GM18909 (cell line): ENCODE results near the gene MEMO1.
"Not testable (repeated sequence)": the region's sequence is repeated elsewhere in the genome, so short reads cannot be mapped to it uniquely, and the experiment has no call there.

ENCODE experiments used
- ATAC-seq: cut with Tn5 transposase; IDR thresholded peaks from one replicate; pipeline ENCODE4 v1.9.1; 2021; ENCODE audit warnings: mild to moderate bottlenecking; ENCODE audit not compliant: unreplicated experiment, poor library complexity

MEMO1 gene

DNA sequence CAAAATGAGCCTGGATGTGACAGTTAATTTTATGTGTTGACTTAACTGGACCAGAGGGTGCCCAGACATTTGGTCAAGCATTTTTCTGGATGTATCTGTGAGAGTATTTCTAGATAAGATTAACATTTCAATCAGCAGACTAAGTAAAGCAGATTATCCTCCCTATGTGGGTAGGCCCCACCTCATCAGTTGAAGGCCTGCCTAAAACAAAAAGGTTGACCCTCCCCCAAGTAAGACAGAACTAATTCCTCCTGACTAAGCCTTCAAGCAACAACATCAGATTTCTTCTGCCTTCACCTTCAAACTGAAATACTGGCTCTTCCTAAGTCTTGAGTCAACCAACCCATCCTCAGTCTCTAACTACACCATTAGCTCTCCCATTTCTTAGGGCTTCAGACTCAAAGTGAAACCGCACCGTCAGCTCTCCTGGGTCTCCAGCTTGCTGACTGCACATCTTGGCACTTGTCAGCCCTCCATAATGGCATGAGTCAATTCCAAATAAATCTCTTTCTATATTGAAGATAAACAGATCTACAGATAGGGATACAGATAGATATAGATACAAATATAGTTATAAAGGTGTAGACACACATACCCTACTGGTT, 47.9 kb downstream of the MEMO1 start:
- no peak for ATAC-seq

DNA sequence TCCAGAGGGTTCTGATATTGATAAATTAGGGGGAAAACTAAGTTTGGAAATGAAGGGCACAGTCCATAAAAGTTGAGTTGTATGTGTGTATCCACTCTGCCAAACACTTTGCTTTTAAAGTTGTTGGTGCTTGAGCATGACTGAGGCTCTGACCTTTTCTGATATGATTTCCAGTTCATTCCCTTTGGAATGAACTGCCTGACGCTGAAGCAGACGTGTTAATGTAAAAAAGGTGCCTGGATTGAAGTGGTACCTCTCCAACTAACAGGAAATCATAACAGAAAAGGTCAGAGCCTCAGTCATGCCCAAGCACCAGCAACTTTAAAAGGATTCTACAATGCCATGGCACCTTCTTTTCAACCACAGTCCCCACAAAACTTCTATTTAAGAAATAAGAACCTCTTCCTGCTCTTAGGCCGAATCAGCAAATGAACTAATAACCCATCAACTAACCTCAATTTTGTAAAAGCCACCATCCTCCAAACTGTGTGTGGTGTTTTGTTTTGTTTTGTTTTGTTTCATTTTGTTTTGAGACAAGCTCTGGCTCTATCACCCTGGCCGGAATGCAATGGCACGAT, 52.6 kb downstream of the MEMO1 start:
- ATAC-seq, result no peak

DNA sequence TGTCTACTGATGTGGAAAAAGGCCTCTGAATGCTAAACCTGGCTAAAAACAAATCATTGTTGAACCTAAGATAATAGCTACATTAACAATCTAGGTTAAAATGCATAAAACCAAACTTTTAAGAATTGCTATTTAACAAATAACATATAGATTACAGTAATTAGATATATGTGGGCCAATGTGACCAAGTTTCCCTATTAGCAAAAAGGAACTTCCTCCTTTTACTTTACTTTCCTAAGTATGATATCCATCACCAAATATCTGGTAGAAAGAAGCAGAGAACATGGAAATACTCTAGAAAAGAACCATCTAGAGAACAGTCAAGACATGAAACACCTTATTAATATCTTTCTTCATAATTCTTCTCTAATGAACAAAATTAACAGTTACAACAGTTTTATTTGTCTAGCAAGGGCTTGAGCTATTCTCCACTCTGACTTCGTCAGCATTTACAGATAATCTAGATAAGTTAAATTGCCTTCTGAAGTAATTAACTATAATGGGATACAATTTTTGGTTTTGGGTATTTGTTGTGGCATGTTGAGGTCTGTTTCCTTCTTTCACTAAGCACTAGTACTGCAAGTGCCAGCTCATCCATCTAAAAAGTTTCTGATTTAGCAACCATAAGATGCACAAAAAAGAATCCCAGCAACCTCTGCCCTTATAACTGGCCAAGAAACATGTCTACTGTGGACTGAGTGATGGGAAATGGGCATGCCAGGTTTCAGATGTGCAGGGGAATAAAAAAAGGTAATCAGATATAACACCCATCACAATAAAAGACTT, 53.3 kb downstream of the MEMO1 start:
- no peak for ATAC-seq

DNA sequence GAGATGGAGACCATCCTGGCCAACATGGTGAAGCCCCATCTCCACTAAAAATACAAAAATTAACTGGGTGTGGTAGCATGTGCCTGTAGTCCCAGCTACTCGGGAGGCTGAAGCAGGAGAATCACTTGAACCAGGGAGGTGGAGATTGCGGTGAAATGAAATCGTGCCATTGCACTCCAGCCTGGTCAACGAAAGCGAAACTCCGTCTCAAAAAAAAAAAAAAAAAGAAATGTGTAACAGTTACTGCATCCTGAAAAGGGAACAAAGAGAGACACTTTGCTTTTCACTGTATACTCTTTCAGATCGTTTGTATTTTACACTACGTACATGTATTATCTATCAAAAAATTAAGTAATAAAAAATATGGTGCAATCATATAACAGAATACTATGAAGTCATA, 53.9 kb downstream of the MEMO1 start:
- ATAC-seq, result not testable (repeated sequence)

DNA sequence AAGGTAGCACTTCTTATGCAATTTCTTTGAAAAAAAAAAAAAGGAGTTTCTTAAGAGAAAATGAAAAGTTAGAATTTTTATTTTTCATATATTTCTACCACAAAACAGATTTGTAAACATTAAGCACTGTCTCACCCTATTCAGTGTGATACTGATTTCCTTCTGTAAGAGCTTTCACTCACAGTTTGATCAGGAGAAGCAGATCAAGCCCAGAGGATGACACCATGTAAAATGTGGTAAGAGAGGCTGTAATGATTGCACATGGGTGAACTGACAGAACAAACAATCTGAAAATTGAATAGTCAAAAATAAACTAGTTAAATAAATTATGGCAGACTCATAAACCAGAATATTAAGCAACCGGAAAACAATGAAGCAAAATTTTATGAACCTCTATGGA, 54.5 kb downstream of the MEMO1 start:
- no peak for ATAC-seq

DNA sequence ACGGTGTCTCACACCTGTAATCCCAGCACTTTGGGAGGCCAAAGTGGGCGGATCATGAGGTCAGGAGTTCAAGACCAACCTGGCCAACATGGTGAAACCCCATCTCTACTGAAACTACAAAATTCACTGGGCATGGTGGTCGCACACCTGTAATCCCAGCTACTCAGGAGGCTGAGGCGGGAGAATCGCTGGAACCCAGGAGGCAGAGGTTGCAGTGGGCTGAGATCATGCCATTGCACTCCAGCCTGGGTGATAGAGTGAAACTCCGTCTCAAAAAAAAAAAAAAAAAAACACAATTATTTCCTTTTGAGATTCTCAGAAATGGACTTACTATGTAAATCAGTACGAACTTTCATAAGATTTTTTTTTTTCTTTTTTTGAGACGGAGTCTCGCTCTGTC, 57.7 kb downstream of the MEMO1 start:
- ATAC-seq, result not testable (repeated sequence)

DNA sequence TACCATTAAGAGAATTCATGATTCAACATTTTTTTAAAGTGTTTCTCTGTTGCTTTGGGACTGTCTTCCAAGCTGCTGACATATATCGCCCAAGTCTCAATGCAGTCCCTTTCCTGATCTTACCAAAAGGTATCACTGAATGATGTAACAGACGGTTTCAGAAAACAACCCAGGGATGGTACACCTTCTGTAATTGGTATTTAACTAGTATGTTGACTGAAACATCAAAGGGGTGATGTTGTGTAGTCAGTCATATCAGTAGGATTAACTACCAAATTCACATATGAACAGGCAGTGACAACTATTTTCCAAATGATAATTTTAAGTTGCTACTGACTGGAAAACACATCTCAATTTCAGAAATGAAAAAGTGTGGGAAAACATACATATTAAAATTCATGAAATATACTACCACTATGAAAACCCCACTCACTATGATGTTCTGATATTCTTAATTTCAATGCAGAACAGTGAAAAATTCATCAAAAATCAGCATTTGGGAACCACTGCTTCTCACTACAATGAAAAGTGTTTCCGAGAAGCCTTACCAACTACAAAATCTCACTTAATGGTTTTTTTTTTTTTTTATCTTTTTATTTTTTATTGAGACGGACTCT, 59.8 kb downstream of the MEMO1 start:
- ATAC-seq, result no peak

DNA sequence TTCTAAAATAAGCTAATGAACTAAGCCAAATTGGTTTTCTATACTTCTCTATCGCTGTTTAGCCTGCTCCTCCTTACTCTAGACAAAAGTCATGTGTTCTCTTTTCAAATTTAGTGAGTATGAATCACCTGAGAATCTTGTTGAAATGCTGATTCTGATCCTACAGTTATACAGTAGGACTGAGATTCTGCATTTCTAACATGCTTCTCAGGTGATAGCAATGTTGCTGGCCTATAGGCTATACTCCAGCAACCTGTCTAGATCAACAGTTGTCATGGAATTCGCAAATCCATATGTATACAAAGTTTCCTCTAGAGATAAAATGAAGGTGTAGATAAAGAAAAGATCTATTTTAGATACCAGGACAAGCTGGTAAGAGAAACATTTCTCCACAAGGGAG, 62.9 kb downstream of the MEMO1 start:
- no peak for ATAC-seq

DNA sequence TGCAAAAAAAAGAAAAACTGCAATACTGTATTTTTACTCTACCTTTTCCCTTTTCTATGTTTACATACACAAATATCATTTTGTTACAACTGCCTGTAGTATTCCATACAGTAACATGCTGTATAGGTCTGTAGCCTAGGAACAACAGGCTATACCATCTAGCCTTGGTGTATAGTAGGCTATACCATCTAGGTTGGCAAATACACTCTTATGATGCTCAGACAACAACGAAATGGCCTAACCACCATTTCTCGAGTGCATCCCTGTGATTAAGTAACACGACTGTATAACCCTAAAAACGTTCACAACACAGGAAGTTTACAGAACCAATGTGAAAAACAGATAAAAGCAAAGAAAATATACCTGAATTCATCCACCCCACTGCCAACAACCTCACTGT, 64.0 kb downstream of the MEMO1 start:
- no peak for ATAC-seq

DNA sequence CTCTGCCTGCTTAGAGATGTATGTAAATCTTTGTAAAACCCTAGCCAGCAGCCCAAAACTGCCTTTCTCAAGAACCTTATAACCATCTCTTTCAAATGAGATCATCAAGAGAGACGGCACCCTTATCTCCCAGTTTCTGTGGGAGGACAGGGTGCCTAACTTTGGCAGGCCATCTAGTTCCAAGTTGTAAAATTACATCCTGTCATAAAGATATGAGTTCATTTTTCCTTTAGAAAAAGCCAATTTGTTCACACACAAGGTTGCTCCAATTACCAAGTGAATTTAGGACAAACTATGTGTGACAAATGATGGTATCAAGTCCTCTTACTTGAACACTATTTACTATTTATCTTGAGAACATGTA, 65.3 kb downstream of the MEMO1 start:
- ATAC-seq, result no peak

DNA sequence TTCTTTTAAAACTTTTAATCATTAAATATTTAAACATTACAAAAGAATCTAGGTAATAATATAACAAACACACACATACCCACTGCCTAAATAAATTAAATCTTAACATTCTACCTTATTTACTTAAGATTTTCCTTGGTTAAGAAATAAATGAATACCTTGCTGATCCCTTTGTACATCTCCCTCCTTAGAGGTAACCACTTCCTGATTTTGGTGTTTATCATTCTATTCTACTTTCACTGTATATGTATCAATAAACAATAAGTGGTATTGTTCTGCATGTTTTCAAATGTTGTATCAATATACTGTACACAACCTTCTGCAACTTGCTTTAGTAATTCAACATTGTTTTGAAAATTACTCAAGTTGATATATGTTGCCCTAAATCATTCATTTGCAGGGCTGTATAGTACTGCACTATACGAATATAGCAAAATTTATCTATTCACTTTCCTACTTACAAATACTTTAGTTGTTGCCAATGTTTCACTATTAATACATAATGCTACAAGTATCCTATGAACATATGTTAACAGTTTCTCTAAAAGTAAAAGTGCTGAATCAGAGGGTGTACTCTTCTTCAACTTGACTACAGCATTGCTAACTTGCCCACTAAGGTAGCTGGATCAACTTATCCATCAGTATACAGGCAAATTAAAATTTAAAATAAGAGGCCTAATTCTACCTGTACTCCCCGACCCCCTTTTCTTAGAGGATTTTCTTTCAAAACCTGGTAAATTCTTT, 65.8 kb downstream of the MEMO1 start:
- no peak for ATAC-seq

DNA sequence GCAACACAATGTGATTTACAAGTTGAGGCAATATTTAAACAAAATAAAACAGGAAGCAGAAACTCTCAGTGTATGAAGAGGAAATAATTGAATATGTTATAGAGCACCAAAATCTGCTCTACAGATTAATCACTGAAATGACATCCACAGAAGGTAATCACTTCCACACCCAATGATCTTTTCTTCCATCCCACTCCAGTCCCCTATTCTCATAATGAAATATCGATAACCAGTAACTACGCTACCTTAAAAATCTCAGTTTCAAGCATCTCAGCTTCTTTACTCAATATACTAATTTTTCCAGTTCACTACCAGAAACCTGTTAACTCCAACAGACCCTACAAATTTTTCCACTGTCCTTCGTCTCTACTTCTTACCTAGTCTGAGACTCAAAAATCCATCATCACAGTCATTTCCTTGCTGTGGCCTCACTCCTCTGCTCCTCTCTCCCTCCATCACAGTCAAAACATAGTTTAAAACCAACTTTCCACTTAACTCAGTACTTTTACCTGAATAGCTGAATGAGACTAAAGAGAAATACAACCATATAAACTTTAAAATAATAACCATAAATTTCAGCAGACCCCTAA, 67.1 kb downstream of the MEMO1 start:
- ATAC-seq, result no peak

DNA sequence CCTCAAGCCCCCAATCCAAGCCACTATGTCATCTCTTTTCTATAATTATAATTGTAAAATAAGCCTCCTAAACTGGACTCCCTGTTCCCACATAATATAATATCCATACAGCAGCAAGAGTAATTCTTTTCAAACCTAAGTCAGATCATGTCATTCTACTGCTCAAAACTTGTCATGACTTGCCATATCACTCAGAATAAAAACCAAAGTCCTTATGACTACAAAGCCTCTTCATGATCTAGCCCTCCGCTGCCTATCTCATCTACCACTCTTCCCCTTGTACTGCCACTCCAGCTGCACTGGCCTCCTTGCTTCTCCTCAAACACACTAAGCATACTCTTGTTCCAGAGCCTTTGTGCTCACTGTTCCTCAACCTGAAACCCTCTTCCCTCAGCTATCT, 69.9 kb downstream of the MEMO1 start:
- ATAC-seq, result no peak

DNA sequence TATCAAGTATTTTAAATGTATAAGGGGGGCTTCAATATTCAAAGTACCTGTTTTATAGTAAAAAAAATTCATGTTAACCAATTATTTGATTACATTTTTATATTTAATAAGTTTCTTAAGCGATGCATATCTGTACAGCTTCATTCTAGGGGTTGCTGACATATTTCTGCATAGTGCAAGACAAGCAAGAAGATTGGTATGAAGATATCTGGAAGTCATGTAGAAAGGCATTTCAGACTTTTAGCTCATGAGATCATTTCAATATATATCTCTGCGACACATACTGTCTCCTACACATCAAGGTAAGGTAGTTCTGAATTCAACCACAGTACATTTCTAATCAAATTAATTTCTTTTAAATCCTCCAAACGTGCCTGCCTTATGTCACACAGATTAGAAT, 73.1 kb downstream of the MEMO1 start:
- ATAC-seq, result no peak

DNA sequence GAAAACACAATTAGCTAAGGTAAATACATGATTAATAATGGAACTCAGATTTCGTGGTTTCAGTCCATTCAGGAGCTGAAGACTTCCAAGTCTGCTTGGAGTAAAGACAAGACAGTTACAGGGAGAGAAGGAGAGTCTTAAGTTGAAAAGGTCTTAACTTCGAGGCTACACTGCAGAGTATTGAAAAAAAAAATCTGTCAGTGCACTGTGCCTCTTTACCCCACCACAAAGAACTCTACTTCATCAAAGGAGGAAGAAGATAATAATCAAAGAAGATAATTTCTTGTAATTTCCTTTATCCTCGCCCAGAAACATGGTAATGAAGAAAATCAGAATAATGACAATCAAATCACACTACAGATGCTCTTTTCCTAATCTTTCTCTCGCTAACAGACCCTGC, 75.4 kb downstream of the MEMO1 start:
- no peak for ATAC-seq

DNA sequence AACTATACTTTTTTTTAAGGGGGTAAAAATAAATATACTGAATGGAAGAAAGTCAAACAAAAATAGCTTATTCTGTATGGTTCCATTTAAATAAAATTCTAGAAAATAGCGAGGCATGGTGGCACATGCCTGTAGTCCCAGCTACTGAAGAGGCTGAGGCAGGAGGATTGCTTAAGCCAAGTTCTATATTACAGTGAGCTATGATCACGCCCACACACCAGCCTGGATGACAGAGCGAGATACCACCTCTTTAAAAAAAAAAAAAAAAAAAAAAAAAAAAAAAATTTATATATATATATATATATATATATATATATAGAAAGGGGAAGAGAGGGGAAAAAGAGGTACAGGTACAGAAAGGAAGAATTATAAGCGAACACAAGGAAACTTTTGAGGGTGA, 77.7 kb downstream of the MEMO1 start:
- no peak for ATAC-seq

DNA sequence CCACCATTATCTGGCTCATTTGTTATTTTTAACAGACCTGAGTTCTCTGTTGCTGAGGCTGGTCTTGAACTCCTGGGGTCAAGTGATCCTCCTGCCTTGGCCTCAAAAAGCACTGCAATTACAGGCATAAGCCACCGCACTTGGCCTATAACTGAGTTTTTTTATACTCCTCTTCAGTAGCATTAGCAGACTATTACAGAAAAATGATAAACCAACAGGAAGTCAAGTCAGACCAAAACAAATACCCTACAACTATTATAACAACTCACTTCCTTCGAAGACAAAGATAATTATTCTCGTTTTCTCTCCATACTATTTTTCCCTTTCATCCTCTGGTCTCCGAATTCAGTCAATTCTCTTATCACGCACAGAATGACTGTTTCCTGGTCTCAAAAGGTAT, 78.2 kb downstream of the MEMO1 start:
- no peak for ATAC-seq

DNA sequence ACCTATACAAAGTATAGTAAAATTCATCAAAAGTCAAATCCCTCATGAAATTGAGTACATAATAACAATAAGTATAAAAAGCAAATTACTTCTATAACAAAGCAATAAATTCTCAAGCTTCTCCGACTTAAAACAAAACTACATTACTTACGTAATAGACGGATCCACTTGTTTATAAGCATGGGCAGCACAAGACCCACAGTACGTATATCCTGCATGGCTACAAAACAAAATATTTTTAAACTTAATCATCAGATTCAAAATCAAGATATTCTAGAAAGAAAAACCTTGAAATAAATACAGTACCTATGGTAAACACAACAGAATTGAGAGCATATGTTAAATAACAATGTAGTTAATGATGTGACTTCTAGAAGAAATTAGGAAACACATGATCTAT, 78.9 kb downstream of the MEMO1 start:
- ATAC-seq, result no peak

DNA sequence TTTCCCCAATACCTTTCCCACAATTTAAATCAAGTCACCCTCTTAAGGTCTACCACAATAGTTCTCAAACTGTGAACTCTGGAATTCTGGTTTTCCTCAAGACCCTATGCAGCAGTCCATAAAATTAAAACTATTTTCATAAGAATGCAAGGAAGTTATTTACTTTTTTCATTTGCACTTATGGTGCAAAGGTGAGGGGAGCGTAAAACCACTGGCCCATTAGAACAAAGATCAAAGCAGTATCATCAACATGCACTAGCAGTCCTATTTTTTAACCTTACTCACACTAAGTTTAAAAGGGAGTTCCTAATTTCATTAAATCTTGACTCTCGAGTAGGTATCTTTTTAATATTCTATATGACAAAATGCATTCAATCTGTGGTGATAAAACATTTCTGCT, 85.3 kb downstream of the MEMO1 start:
- ATAC-seq, result no peak

DNA sequence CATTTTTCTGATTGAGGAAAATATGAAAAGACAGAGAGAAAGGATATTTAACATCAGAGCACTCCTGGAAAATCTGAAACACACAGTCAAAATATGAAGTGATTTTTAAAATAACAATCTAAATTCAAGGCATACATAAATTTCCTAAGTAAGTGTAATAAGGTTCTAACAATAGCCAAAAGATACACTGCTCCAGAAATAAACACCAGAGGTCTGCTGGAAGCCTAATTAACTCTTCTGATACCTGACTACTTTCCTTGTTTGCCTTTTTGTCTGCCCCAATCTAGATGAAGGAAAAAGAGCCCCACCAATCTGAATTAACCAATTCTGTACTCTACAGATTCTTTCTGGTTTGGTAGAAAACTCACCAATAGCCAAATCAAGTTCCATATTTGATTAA, 87.1 kb downstream of the MEMO1 start:
- no peak for ATAC-seq
